Fibroblast of villous mesenchyme (primary cell): ENCODE measurements around the gene INTS7. TPM values are rescaled to one million over a fixed set of nuclear protein-coding genes. Genes with fewer than 3 reads are reported as not detected.
"Not testable (repeated sequence)": the region's sequence is repeated elsewhere in the genome, so short reads cannot be mapped to it uniquely, and the experiment has no call there.

Experiments used
- DNase-seq: peaks from one replicate; pipeline ENCODE4 v3.0.0-alpha.2; 2010; ENCODE audit warnings: low read depth
- H3K4me3 ChIP-seq: 2 replicates; pipeline ENCODE4 v1.5.1; 2011; ENCODE audit warnings: low read depth, mild to moderate bottlenecking, low read length
- CTCF ChIP-seq: IDR thresholded peaks from 2 replicates; pipeline ENCODE4 v1.5.1; 2012; ENCODE audit warnings: low read depth, mild to moderate bottlenecking, low read length; ENCODE audit not compliant: insufficient read depth
- total RNA-seq: library from RNA; depleted of rRNA; stranded (reverse); fragments of >200 nt; gene quantifications from 2 replicates; pipeline ENCODE4 v1.2.3, GENCODE V29; 2012

INTS7 gene
- total RNA-seq, 1 donor: 22.9 TPM

- no peak for TF ChIP-seq CTCF
- no peak for DNase-seq
- H3K4me3 ChIP-seq: no peak overlapping the region
Measured at GRCh38 chr1:211965108-211965805, 70.1 kb downstream of the INTS7 start.

DNA sequence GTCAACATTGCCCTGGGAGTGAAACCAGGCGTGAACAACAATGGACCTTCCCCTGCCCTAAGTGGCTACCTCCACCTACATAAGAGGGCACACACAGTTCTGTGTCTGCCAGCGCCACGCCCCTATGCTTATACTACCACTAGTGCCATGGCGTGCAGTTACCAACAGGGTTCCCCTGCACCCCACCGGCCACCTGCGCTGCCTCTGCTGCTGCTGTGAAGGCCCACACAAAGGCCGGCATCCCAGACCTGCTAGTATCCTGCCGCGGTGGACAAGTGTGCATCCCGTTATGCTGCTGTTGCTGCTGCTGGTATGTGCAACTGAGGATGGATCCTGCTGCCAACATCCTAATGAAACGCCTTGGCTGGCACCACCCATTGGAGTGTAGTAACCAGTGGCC lies 75.7 kb downstream of the INTS7 start:
- H3K4me3 ChIP-seq: no peak overlapping the region
- DNase-seq: no peak
- TF ChIP-seq CTCF: no peak

DNA sequence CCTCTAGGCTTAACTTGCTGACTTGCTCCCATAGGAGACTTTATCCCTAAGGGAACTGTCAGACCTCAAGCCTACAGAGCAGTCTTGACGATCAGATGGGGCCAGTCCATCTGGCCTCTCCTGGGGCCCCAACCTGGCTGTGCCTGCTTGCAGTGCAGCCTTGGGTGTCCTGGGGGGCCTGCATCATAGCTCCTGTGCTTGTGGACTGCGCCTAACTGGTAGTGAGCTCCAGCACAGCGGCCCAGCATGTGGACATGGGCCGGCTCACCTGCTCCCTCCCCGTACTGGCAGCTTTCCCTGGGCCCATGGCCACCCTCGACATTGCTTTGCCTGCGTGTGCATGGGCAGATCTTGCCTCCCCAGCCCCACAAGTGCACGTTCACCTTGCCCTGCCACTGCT lies 76.1 kb downstream of the INTS7 start:
- DNase-seq: no peak
- no peak overlapping the region for H3K4me3 ChIP-seq
- no peak for TF ChIP-seq CTCF

GRCh38 chr1:211954028-211954427 lies 81.3 kb downstream of the INTS7 start:
- H3K4me3 ChIP-seq, DNase-seq: not testable (repeated sequence)

DNA sequence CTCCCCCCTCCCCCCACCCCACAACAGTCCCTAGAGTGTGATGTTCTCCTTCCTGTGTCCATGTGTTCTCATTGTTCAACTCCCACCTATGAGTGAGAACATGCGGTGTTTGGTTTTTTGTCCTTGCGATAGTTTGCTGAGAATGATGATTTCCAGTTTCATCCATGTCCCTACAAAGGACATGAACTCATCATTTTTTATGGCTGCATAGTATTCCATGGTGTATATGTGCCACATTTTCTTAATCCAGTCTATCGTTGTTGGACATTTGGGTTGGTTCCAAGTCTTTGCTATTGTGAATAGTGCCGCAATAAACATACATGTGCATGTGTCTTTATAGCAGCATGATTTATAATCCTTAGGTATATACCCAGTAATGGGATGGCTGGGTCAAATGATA lies 81.8 kb downstream of the INTS7 start:
- not testable (repeated sequence) for DNase-seq, H3K4me3 ChIP-seq

DNA sequence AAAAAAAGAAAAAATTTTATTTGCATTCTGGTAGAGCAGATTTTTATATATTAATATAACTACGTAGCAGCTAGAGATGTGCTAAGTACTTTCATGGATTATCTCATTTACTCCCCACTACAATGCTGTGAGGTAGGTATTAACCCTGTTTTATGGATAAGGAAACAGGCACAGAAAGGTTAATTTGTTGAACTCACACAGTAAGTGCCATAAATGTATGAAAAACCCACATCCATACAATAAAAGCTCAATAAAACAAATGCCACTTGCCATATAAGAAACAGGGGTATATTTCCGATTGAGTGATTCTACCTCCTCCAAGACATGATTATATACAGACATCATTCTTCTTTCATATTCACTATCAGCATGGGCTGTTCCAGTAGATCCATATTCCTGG lies 83.1 kb downstream of the INTS7 start:
- no peak for DNase-seq
- TF ChIP-seq CTCF: no peak
- no peak overlapping the region for H3K4me3 ChIP-seq

DNA sequence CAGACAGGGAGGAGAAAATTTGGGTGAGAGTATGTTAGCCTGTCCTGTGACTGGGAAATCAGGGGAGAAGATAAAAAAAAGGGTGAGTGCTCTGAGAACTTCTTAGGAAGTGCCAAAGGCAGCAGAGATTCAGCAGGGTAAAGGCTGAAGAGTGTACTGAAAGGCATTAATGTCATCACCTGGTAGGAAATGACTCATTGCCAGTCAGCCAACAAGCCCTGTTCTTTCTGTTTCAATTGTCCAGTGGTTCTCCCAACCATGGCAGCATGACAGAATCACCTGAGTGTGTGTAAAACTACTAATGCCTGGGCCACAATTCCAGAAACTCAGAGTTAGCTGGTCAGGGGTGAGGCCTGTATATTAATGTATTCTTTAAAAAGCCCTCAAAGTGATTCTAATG lies 83.5 kb downstream of the INTS7 start:
- no peak for TF ChIP-seq CTCF
- H3K4me3 ChIP-seq: no peak overlapping the region
- DNase-seq: peak; percentile 41

DNA sequence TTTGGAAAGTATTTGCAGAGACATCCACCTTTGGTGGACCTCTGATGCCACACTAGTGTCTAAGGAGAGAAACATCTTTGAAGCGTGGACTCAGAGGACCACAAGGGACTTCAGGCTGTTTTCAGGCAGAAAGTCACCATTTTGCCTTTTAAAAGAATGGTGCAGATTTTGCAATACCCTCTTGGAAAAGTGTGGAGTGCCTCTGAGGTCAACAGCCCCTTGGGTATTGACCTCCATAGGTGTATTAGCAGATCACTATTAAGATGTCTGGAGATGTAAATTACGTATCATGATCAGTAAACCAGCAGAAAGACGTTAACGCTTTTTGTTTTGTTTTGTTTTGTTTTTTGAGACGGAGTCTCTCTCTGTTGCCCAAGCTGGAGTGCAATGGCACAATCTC lies 87.0 kb downstream of the INTS7 start:
- no peak for DNase-seq
- TF ChIP-seq CTCF: no peak

More for the DNA sequence above, 87.0 kb downstream of the INTS7 start:
- H3K4me3 ChIP-seq: no peak overlapping the region
